ENCODE data around the gene NYAP2. TPM values are rescaled to one million over a fixed set of nuclear protein-coding genes. Genes with fewer than 3 reads are reported as not detected.

The NYAP2 gene
- total RNA-seq, 1 experiment from 2014 or later = not detected

GRCh38 chr2:225616848-225617247 is 217.3 kb downstream of the NYAP2 start:
- no peak for DNase-seq (ENCODE audit: low spot score)

- no peak for DNase-seq (ENCODE audit: low spot score)
Observed at GRCh38 chr2:225620227-225620626, 220.7 kb downstream of the NYAP2 start.

- no peak for DNase-seq (ENCODE audit: low spot score)
Observed at GRCh38 chr2:225630824-225631533, 231.5 kb downstream of the NYAP2 start.

- no peak for DNase-seq (ENCODE audit: low spot score)
Observed at GRCh38 chr2:225632351-225632750, 232.8 kb downstream of the NYAP2 start.

DNA sequence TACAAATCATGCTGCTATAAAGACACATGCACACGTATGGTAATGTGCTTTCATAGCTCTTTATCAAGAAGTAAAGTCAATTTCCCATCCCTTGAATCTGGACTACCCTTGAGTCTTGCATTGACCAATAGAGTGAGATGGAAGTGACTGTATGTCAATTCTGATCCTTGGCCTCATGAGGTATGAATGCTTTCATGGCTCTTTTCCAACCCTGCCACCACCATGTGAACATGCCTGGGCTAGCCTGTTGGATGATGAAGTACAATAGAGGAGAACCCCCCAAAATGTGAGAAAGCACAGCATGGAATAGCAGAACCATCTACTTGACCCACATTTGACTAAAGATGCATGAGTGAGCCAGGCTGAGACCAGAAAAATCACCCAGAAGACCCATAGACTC is 237.0 kb downstream of the NYAP2 start:
- DNase-seq (ENCODE audit: low spot score) = no peak

DNA sequence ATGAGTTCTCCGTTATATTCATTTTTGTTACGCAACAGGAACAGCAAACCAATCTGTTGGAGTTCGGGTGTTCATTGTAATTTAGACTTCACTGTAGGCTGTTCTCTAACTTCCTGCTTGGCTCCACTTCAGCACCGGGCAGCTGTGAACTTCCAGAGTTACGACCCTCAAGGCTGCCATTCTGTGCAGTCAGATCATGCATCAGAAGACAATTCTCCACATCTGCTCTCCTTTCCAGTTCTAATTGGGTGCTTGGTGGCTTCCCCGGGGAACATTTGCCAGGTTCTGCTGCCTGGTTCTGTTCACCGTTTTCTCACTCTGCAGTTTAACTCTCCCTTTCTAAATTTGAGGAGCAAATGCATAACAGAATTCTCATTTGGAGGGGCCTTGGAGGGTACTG is 237.7 kb downstream of the NYAP2 start:
- no peak for DNase-seq (ENCODE audit: low spot score)

DNA sequence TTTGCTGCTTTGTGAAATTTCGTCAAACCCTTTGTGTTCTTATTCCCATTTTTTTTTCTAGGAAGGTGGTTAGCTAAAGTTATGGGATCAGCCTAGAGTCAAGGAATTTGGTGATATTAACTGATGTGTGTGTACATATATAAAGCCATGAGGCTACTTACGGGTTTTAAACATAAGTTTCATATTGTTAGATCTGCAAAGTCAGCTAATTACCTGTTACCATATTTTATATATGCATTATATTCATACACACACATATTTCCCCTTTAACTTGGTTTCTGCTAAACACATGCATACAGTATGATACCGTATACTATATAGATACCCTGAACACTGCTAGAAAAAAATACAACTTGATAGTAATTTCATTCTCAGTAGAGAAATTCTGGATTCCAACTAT is 241.0 kb downstream of the NYAP2 start:
- DNase-seq (ENCODE audit: low spot score) = no peak

- no peak for DNase-seq (ENCODE audit: low spot score)
Observed at GRCh38 chr2:225649274-225649673, 249.8 kb downstream of the NYAP2 start.

DNA sequence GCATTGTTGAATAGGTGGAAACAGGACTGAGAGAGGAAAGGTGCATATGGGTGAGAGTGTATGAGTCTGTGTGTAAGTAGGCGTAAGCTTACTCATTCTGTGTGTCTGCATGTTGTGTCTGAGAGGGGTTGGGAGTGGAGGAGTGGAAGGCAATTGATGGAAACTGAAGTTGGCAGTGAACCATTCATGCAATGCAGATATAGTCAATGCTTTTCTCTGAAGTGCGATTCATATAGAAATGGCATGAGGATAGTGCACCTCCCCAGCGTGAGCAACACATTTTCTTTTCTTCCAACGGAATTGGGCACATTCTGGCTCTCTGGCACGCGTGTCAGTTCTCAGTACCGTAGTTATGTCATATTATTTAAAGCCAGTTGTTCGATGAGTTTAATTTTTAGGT is 250.5 kb downstream of the NYAP2 start:
- no peak for DNase-seq (ENCODE audit: low spot score)

DNA sequence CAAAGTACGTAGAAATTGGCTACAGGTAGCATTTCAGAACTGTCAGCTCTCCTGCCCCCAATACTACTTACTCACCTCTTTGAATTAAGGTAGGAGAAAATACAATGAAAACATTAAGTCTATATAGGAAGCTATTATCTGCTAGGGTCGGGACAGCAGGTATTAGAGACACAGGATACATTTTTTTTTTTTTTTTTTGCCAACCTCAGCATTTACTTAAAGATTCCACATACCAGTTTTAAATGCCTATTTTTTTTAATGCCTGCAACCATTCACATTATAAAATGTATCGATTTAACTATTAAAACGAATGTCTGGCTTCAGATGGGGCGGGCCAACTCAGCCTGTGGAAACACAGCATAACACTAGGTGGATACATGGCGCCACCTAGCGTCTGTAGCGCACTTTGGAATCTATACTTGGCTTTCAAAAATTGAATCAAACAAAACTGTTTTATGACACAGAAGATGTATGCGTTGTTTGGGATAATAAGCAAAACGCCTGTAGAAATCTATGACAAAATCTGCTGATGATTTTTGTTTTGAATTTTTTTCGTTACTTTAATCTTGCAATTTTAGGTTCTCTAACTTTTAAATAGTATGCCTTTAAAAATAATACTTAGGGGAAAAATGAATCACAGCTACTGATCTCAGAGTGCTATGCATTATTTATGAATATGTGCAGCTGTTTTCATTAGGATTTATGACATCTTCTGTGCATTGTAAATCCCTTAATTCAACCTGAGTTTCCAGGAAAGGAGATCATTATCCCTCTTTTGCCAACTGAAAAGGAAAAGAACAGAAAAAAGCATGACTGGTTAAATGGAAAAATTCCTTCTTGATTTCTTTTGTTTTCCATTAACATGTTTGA is 261.0 kb downstream of the NYAP2 start:
- peak; percentile 56 for DNase-seq (ENCODE audit: low spot score)

DNA sequence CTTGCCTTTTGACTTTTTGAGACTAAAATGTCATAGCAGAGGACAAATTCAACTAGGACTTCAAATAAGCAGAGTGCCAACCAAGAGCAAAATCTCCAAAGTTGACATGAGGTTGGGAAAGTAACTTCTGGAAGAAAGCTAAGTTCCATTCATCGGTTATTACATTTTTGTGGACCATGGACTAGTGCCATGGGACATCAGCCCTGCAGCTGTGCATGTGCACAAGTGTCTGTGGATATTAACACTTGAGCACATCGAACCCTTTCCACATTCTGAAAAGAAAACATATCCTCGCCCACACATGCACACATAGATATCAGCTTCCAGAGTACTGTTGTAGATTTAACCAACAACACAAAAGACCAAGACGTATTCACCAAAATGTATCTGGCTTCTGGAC is 262.6 kb downstream of the NYAP2 start:
- no peak for DNase-seq (ENCODE audit: low spot score)

DNA sequence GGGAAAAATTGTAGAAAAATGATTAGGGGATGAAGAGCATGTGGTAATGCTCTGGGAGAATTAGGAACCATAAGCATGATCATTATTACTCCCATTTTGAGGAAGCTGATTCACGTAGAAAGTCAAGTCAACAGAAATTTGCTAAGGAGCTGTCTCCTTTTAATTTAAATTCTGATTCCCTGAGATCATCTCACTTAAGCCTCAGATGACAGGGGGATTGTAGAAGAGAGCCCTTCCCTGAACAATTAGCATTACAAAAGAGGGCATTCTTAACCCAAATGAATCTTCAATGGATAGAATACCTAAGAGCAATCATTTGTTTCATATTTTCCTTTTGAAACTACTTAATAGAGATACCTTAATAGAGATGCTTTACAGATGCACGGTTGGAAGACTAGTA is 267.9 kb downstream of the NYAP2 start:
- DNase-seq (ENCODE audit: low spot score) = no peak

GRCh38 chr2:225668606-225669266 is 269.2 kb downstream of the NYAP2 start:
- DNase-seq (ENCODE audit: low spot score) = peak; percentile 64

DNA sequence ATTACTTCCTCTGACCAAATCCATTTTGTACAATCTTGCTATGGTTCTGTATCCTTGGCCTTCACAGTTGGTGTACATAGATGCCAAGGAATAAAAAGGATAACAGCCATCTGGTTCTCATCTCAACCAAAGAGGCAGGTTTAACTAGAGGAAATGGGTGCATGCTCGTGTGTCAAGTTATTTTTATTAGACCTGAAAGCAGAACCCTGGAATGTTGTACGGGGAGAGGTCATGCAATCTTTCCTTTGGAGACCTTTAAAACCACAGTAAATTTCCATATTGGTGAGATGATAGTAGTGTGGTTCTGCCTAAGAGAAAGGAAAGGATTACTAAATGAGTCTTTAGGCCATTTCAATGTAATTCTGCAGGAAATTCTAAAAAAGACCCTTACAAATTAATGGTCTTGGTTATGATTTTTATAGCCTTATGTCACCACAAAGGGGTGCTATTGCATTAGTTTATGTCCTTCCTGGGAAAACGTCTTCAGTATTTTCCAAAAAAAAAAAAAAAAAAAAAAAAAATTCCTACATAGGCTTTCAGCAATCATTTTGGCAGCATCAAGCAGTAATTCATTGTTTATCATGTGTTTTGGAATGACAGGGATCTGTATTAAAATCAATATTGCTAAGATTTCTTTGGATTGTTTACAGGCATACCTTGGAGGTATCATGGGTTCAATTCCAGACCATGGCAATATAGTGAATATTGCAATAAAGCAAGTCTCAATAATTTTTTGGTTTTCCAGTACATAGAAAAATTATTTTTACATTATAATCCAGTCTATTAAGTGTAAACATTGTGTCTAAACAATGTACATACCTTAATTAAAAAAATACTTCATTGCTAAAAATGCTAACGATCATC is 270.8 kb downstream of the NYAP2 start:
- DNase-seq (ENCODE audit: low spot score) = peak; percentile 47

GRCh38 chr2:225678792-225679191 is 279.3 kb downstream of the NYAP2 start:
- no peak for DNase-seq (ENCODE audit: low spot score)

- no peak for DNase-seq (ENCODE audit: low spot score)
Observed at GRCh38 chr2:225683258-225683657, 283.7 kb downstream of the NYAP2 start.

- no peak for DNase-seq (ENCODE audit: low spot score)
Observed at GRCh38 chr2:225690153-225690552, 290.6 kb downstream of the NYAP2 start.

DNA sequence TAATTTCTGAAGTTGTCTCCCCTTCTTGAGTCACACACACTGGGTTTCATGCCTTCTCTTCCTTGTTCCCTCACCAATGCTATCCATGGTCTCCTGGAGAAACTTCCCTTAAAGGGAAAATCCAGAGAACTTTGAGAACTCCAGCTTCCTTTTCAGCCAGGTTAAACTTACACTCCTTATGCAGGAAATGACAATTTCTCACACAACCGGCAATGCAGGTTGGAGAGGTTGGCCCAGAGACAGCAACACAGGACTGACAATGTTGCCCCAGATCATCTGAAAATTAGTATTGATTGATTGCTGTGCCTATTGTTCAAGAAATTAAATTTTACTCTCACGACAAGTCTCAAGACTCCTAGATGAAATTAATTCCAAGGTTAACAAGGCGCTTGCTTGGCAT is 292.2 kb downstream of the NYAP2 start:
- no peak for DNase-seq (ENCODE audit: low spot score)

- no peak for DNase-seq (ENCODE audit: low spot score)
Observed at GRCh38 chr2:225693259-225693658, 293.7 kb downstream of the NYAP2 start.

- no peak for DNase-seq (ENCODE audit: low spot score)
Observed at GRCh38 chr2:225694664-225695063, 295.2 kb downstream of the NYAP2 start.

GRCh38 chr2:225697936-225698335 is 298.4 kb downstream of the NYAP2 start:
- DNase-seq (ENCODE audit: low spot score) = no peak
